Ascending aorta (tissue), 2 donors: ENCODE results near the gene B3GALNT2. TPM values are rescaled to one million over a fixed set of nuclear protein-coding genes. Genes with fewer than 3 reads are reported as not detected.

Experiments
- DNase-seq, 2 donors: peaks; one replicate each; pipeline ENCODE4 v3.0.0-alpha.2; 2019; ENCODE audit warnings: low spot score in 2 of 2
- H3K27ac ChIP-seq, 2 donors: fragments of 200-600 bp; sonication (generic); one replicate each; pipeline ENCODE4 v1.5.1; 2016 to 2017; ENCODE audit warnings: mild to moderate bottlenecking in 1 of 2
- H3K27me3 ChIP-seq: fragments of 200-600 bp; sonication (generic); one replicate; pipeline ENCODE4 v1.5.1; 2017
- H3K36me3 ChIP-seq, 2 donors: fragments of 200-600 bp; sonication (generic); one replicate each; pipeline ENCODE4 v1.5.1; 2016
- H3K4me1 ChIP-seq, 2 donors: fragments of 200-600 bp; sonication (generic); one replicate each; pipeline ENCODE4 v1.5.1; 2016 to 2017; ENCODE audit warnings: mild to moderate bottlenecking in 1 of 2
- H3K4me3 ChIP-seq, 2 donors: fragments of 200-600 bp; sonication (generic); one replicate each; pipeline ENCODE4 v1.5.1; 2016 to 2017; ENCODE audit warnings: mild to moderate bottlenecking in 1 of 2
- H3K9me3 ChIP-seq, 2 donors: fragments of 200-600 bp; sonication (generic); one replicate each; pipeline ENCODE4 v1.5.1; 2016
- intact Hi-C: fragments of 100-400 bp; cut with DNase I; formaldehyde crosslinking; loops from one replicate; pipeline ENCODE4 v1.15.1; 2023
- total RNA-seq: library from RNA; depleted of rRNA; stranded (reverse); fragments of >200 nt; gene quantifications from one replicate; pipeline ENCODE4 v1.1.0, GENCODE V29; 2016
- TF ChIP-seq, protein P1 (sequence below), 3 experiments: fragments of 200-600 bp in 2 of 3; fragments of 450-650 bp in 1 of 3; sonication (generic) in 2 of 3; IDR thresholded peaks; one replicate each; pipeline ENCODE4 v1.5.1; 2016 to 2019; ENCODE audit warnings: antibody characterized with exemption in 3 of 3, mild to moderate bottlenecking in 1 of 3, moderate library complexity in 1 of 3

Gene B3GALNT2
- total RNA-seq, 1 donor from 2014 or later, result 54.2 TPM

DNA sequence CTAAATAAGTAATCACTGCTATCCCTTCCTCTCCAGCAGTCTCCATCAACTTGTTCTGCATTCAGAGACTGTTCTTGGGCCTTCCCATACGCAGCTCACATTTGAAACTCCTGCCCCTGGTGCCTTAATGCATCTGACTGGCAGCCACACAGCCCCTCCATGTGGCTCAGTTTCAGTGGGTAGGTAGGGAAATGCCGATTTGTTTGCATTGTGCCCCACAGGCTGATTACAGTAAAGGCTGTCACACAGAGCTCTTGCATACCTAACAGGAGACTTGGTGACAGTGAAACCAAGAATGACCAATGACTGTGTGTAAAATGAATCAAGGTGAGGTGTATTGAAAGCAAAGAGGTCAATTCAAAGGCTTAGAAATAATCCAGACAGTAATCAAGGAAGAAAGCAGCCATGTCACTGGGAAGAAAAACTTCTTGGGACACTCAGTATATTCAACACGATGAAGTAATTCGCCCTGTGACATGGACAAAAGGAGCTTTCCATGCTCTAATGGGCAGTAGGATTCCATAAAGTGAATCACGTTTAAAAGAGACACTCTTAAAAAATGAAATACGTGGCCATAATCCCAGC lies 12.7 kb upstream of the B3GALNT2 start:
- Histone ChIP-seq H3K27ac (no peak overlapping the region), H3K36me3 (no peaks in the 10 kb centered on the region), H3K4me3 (no peak overlapping the region), H3K27me3 (no peaks in the 10 kb centered on the region), H3K9me3 (no peaks in the 10 kb centered on the region), H3K4me1 (no peaks in the 10 kb centered on the region)
- intact Hi-C loops, result loop anchor here (10.0 kb wide), 1 partner anchor 268 kb away; no protein-coding TSS in a partner anchor
- TF ChIP-seq, protein P1, sequence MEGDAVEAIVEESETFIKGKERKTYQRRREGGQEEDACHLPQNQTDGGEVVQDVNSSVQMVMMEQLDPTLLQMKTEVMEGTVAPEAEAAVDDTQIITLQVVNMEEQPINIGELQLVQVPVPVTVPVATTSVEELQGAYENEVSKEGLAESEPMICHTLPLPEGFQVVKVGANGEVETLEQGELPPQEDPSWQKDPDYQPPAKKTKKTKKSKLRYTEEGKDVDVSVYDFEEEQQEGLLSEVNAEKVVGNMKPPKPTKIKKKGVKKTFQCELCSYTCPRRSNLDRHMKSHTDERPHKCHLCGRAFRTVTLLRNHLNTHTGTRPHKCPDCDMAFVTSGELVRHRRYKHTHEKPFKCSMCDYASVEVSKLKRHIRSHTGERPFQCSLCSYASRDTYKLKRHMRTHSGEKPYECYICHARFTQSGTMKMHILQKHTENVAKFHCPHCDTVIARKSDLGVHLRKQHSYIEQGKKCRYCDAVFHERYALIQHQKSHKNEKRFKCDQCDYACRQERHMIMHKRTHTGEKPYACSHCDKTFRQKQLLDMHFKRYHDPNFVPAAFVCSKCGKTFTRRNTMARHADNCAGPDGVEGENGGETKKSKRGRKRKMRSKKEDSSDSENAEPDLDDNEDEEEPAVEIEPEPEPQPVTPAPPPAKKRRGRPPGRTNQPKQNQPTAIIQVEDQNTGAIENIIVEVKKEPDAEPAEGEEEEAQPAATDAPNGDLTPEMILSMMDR (IDR thresholded peaks at IDR 0.05), result no peak
- DNase-seq, result no peak

- Histone ChIP-seq H3K36me3 (no peaks in the 10 kb centered on the region), H3K9me3 (no peaks in the 10 kb centered on the region), H3K4me1 (no peaks in the 10 kb centered on the region), H3K4me3 (no peak overlapping the region), H3K27me3 (no peaks in the 10 kb centered on the region), H3K27ac (no peak overlapping the region)
- intact Hi-C loops, result loop anchor here (10.0 kb wide), 1 partner anchor 269 kb away; no protein-coding TSS in a partner anchor
- TF ChIP-seq, protein P1 (IDR thresholded peaks at IDR 0.05), result no peak
- DNase-seq, result no peak
Measured at GRCh38 chr1:235515844-235516512, 11.7 kb upstream of the B3GALNT2 start.

- Histone ChIP-seq H3K4me3 (no peak overlapping the region), H3K27ac (no peak overlapping the region), H3K4me1 (no peaks in the 10 kb centered on the region), H3K27me3 (no peaks in the 10 kb centered on the region), H3K36me3 (no peaks in the 10 kb centered on the region), H3K9me3 (no peaks in the 10 kb centered on the region)
- DNase-seq, result no peak
- intact Hi-C loops, result loop anchor here (10.0 kb wide), 1 partner anchor 271 kb away; no protein-coding TSS in a partner anchor
- TF ChIP-seq, protein P1 (IDR thresholded peaks at IDR 0.05), result peak; percentile 64 to 95 (median 83)
Measured at GRCh38 chr1:235513495-235514366, 9.5 kb upstream of the B3GALNT2 start.

DNA sequence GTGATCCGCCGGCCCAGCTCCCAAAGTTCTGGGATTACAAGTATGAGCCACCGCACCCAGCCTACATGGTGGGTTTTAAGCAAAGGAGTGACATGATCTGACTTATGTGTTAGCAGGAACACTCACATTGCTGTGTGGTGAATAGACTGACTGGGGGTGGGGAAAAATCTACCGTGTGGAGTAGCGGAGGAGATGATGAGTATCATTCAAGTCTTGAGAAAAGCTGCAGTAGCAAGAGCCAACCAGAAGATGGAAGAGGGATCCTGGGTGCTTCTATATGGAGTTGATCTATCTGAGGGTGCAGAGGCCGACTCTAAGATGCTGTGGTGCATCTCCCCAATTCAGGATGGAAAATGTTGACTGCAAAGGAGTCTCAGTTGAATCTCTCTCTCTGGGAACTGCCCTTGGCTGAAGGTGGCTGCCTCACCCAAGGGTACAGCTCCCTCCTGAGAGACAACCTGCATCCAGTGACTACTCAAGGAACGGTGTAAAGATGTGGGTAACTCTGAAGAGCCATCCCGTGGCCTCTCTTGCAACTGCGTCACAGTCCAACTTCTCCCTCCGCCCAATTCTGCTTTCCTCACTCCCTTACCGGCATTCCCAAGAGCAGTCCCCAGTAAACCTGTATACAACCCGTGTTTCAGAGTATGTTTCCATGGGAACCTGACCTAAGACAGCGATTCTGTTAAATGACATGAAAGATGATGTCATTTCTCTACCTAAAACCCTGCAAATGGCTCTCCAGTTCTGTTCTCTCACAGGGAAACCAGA lies 7.4 kb upstream of the B3GALNT2 start:
- H3K27ac ChIP-seq, result no peak overlapping the region
- no peak for DNase-seq
- intact Hi-C loops, result loop anchor here (10.0 kb wide), 1 partner anchor 273 kb away; no protein-coding TSS in a partner anchor
- H3K36me3 ChIP-seq, result no peaks in the 10 kb centered on the region
- no peaks in the 10 kb centered on the region for H3K4me1 ChIP-seq
- no peaks in the 10 kb centered on the region for H3K9me3 ChIP-seq
- no peaks in the 10 kb centered on the region for H3K27me3 ChIP-seq
- no peak overlapping the region for H3K4me3 ChIP-seq
- TF ChIP-seq, protein P1 (IDR thresholded peaks at IDR 0.05), result no peak

- Histone ChIP-seq H3K4me1 (peaks cover 0 to 2% of the 10 kb centered on the region in 2 donors), H3K4me3 (no peak overlapping the region), H3K36me3 (no peaks in the 10 kb centered on the region), H3K27ac (no peak overlapping the region), H3K27me3 (no peaks in the 10 kb centered on the region), H3K9me3 (no peaks in the 10 kb centered on the region)
- DNase-seq, result no peak
- TF ChIP-seq, protein P1 (IDR thresholded peaks at IDR 0.05), result no peak
- intact Hi-C loops, result loop anchor here (10.0 kb wide), 1 partner anchor 274 kb away; no protein-coding TSS in a partner anchor
Measured at GRCh38 chr1:235510823-235511222, 6.6 kb upstream of the B3GALNT2 start.
